IMR-90 (cell line): ENCODE results near the gene COL23A1. TPM values are rescaled to one million over a fixed set of nuclear protein-coding genes. Genes with fewer than 3 reads are reported as not detected.

ENCODE experiments used
- ATAC-seq: fragments of 200-7000 bp; cut with Tn5 transposase; 2 replicates; pipeline ENCODE4 v1.9.1; 2020; ENCODE audit warnings: low read depth, mild to moderate bottlenecking, moderate library complexity
- BruUV-seq: library from RNA; stranded (reverse); fragments of 400-500 nt; replicated peaks from 2 replicates; lab custom pipeline; 2021; lab: Mats Ljungman, UMichigan
- CTCF ChIA-PET: fragments of 300-600 bp; formaldehyde crosslinking; extraction: SDS; loops from one replicate; lab custom pipeline; 2021; ENCODE audit warnings: antibody characterized with exemption; lab: Yijun Ruan, JAX
- POLR2A ChIA-PET: fragments of 300-600 bp; sonication (Branson Sonifier 250); formaldehyde crosslinking; loops from one replicate; lab custom pipeline; 2022; ENCODE audit warnings: antibody characterized with exemption; ENCODE audit not compliant: unreplicated experiment; lab: Charles Lee
- DNase-seq: peaks from one replicate; pipeline ENCODE4 v3.0.0; 2013
- H2AFZ ChIP-seq: replicated peaks from 2 replicates; pipeline ENCODE3; 2013; ENCODE audit warnings: low read length, mild to moderate bottlenecking; ENCODE audit not compliant: poor library complexity
- H2AK5ac ChIP-seq: 2 replicates; pipeline ENCODE4 v1.6.1; 2013; ENCODE audit warnings: low read depth, low read length, inconsistent platforms
- H2AK9ac ChIP-seq: replicated peaks from 2 replicates; pipeline ENCODE3; 2013; ENCODE audit warnings: mild to moderate bottlenecking, low read depth, low read length, moderate library complexity; ENCODE audit not compliant: poor library complexity
- H2BK120ac ChIP-seq: 2 replicates; pipeline ENCODE4 v1.6.1; 2013; ENCODE audit warnings: low read depth, low read length, inconsistent platforms
- H2BK15ac ChIP-seq: 3 replicates; pipeline ENCODE4 v1.6.1; 2013; ENCODE audit warnings: low read depth, low read length, inconsistent platforms
- H2BK20ac ChIP-seq: 2 replicates; pipeline ENCODE4 v1.6.1; 2013; ENCODE audit warnings: low read depth, mild to moderate bottlenecking, inconsistent platforms, low read length, moderate library complexity
- H2BK5ac ChIP-seq: 2 replicates; pipeline ENCODE4 v1.6.1; 2013; ENCODE audit warnings: mild to moderate bottlenecking, low read depth, low read length, inconsistent platforms; ENCODE audit not compliant: poor library complexity, severe bottlenecking
- H3K14ac ChIP-seq: replicated peaks from 2 replicates; pipeline ENCODE4 v1.6.1; 2013; ENCODE audit warnings: low read depth, low read length, inconsistent platforms
- H3K18ac ChIP-seq: 2 replicates; pipeline ENCODE4 v1.6.1; 2013; ENCODE audit warnings: low read depth, low read length, control low read depth
- H3K23ac ChIP-seq: 2 replicates; pipeline ENCODE4 v1.6.1; 2013; ENCODE audit warnings: low read depth, low read length, inconsistent platforms
- H3K27ac ChIP-seq: 2 replicates; pipeline ENCODE4 v1.5.1; 2013; ENCODE audit warnings: mild to moderate bottlenecking, control low read depth, low read length; ENCODE audit not compliant: insufficient read depth
- H3K27me3 ChIP-seq: 2 replicates; pipeline ENCODE4 v1.6.1; 2013; ENCODE audit warnings: low read length; ENCODE audit not compliant: control insufficient read depth, insufficient read depth
- H3K36me3 ChIP-seq: 2 replicates; pipeline ENCODE4 v1.6.1; 2013; ENCODE audit warnings: low read length, mixed read lengths; ENCODE audit not compliant: control insufficient read depth, insufficient read depth
- H3K4ac ChIP-seq: 2 replicates; pipeline ENCODE4 v1.6.1; 2013; ENCODE audit warnings: low read depth, low read length, inconsistent platforms
- H3K4me1 ChIP-seq: 2 replicates; pipeline ENCODE4 v1.6.1; 2013; ENCODE audit warnings: low read length, mixed read lengths; ENCODE audit not compliant: control insufficient read depth, insufficient read depth
- H3K4me2 ChIP-seq: 2 replicates; pipeline ENCODE4 v1.6.1; 2013; ENCODE audit warnings: low read depth, mild to moderate bottlenecking, control low read depth, low read length, moderate library complexity
- H3K4me3 ChIP-seq: 2 replicates; pipeline ENCODE4 v1.5.1; 2013; ENCODE audit warnings: low read depth, mild to moderate bottlenecking, control low read depth, low read length, moderate library complexity; ENCODE audit not compliant: insufficient read depth
- H3K56ac ChIP-seq: 2 replicates; pipeline ENCODE4 v1.6.1; 2013; ENCODE audit warnings: low read length, inconsistent platforms; ENCODE audit not compliant: insufficient read depth; ENCODE audit errors: extremely low read depth
- H3K79me1 ChIP-seq, 2 experiments: 2 replicates each; pipeline ENCODE4 v1.6.1; 2013; ENCODE audit warnings: low read length in 2 of 2, inconsistent platforms in 1 of 2, low read depth in 1 of 2
- H3K9ac ChIP-seq: 2 replicates; pipeline ENCODE4 v1.6.1; 2013; ENCODE audit warnings: low read depth, low read length, control low read depth
- H3K9me1 ChIP-seq: 2 replicates; pipeline ENCODE4 v1.6.1; 2013; ENCODE audit warnings: low read length, inconsistent platforms; ENCODE audit not compliant: insufficient read depth
- H3K9me3 ChIP-seq: 2 replicates; pipeline ENCODE4 v1.6.1; 2013; ENCODE audit warnings: low read length; ENCODE audit not compliant: control insufficient read depth, insufficient read depth
- H4K20me1 ChIP-seq: 2 replicates; pipeline ENCODE4 v1.6.1; 2013; ENCODE audit warnings: low read length, inconsistent platforms; ENCODE audit not compliant: insufficient read depth
- H4K5ac ChIP-seq: 2 replicates; pipeline ENCODE4 v1.6.1; 2013; ENCODE audit warnings: mild to moderate bottlenecking, low read depth, low read length, control low read depth
- H4K8ac ChIP-seq, 2 experiments: 2 replicates each; pipeline ENCODE4 v1.6.1; 2013; ENCODE audit warnings: low read depth in 2 of 2, low read length in 2 of 2, control low read depth in 1 of 2, inconsistent platforms in 1 of 2
- H4K91ac ChIP-seq: 2 replicates; pipeline ENCODE4 v1.6.1; 2013; ENCODE audit warnings: low read depth, low read length, inconsistent platforms; ENCODE audit not compliant: insufficient read depth
- BHLHE40 ChIP-seq: fragments of 150-350 bp; IDR thresholded peaks from 2 replicates; pipeline ENCODE4 v1.6.1; 2016; ENCODE audit warnings: mild to moderate bottlenecking, low read depth, low read length
- CTCF ChIP-seq: conservative IDR thresholded peaks from 2 replicates; pipeline ENCODE4 v1.5.1; 2012; ENCODE audit warnings: mild to moderate bottlenecking, low read depth, low read length, improper control_type of control experiment
- MAFK ChIP-seq: IDR thresholded peaks from 2 replicates; pipeline ENCODE4 v1.6.1; 2012; ENCODE audit warnings: low read depth, low read length, improper control_type of control experiment
- RAD21 ChIP-seq: IDR thresholded peaks from 2 replicates; pipeline ENCODE4 v1.6.1; 2012; ENCODE audit warnings: low read length, improper control_type of control experiment
- USF2 ChIP-seq: fragments of 150-350 bp; IDR thresholded peaks from 2 replicates; pipeline ENCODE4 v1.6.1; 2017; ENCODE audit warnings: mild to moderate bottlenecking, antibody characterized with exemption, low read length, low read depth
- WGBS, 2 experiments: methylation state at CpG; one replicate each; pipeline versions ENCODE4 v1.1.5 to v1.1.7; 2013; ENCODE audit warnings: missing lambda C conversion rate in 2 of 2; ENCODE audit not compliant: insufficient read length in 1 of 2; ENCODE audit errors: extremely low coverage in 2 of 2; 5-methylcytosine and 5-hydroxymethylcytosine counted together
- dilution Hi-C: fragments of 300-500 bp; cut with HindIII; formaldehyde crosslinking; loops from one replicate; pipeline ENCODE4 v1.14.3; 2018; ENCODE audit warnings: low sequenced_read_pairs; ENCODE audit not compliant: unreplicated experiment
- in situ Hi-C: fragments of 300-500 bp; cut with MboI; formaldehyde crosslinking; loops from 3 replicates; pipeline ENCODE4 v1.14.3; 2019; ENCODE audit warnings: low sequenced_read_pairs, inconsistent platforms, mixed read lengths
- intact Hi-C: fragments of 100-400 bp; cut with micrococcal nuclease; formaldehyde crosslinking; loops from 2 replicates; pipeline ENCODE4 v1.10.0; 2022
- polyA plus RNA-seq, 3 experiments: library from polyadenylated mRNA; depleted of rRNA; stranded (reverse); fragments of >200 nt; gene quantifications; 2 replicates each; pipeline ENCODE4 v1.2.3, GENCODE V29; 2012; ENCODE audit warnings: low replicate concordance in 1 of 3
- total RNA-seq: library from RNA; depleted of rRNA; stranded (reverse); fragments of >200 nt; gene quantifications from 2 replicates; pipeline ENCODE4 v1.2.3, GENCODE V29; 2012

COL23A1 gene
- total and polyA plus RNA-seq, 2 of the 4 experiments (the other 2 are of a cell fraction), result not detected

- H3K4me3 ChIP-seq, result peak overlapping the region; percentile 46
- H3K9me3 ChIP-seq, result peaks cover 3% of the 10 kb centered on the region; the same call in 1 of the 2 replicates
- no peaks in the 10 kb centered on the region for H3K79me1 ChIP-seq
- no peak overlapping the region for H3K18ac ChIP-seq
- H3K27ac ChIP-seq, result no peak overlapping the region
- peak; percentile 65 for ATAC-seq
- no peak overlapping the region for H3K4ac ChIP-seq
- H4K91ac ChIP-seq, result no peak overlapping the region
- dilution Hi-C loops, result no loop called here
- H4K5ac ChIP-seq, result no peak overlapping the region
- peak overlapping the region; percentile 57 for H3K4me2 ChIP-seq
- 15% methylated on average over 32 of the region's 91 CpGs; no CpG with 5 or more reads in 1 of the 2 experiments for WGBS, 2 experiments
- intact Hi-C loops, result loop anchor here (1.0 kb wide), 2 partner anchors 305 to 309 kb away; no protein-coding TSS in a partner anchor
- H4K20me1 ChIP-seq, result no peaks in the 10 kb centered on the region
- DNase-seq, result peak; percentile 11
- H2BK120ac ChIP-seq, result no peak overlapping the region
- no peak overlapping the region for H3K14ac ChIP-seq
- H3K56ac ChIP-seq, result no peak overlapping the region
- no peak overlapping the region for H3K23ac ChIP-seq
- no peak overlapping the region for H4K8ac ChIP-seq
- TF ChIP-seq BHLHE40 (no peak), RAD21 (no peak), CTCF (0 out of 2 replicates have a peak, but pooled peaks have one; percentile 20), USF2 (no peak), MAFK (no peak)
- peaks cover 28% of the 10 kb centered on the region for H3K27me3 ChIP-seq
- H3K36me3 ChIP-seq, result no peaks in the 10 kb centered on the region
- no peak overlapping the region for H2BK15ac ChIP-seq
- no TSS peak for BruUV-seq
- H3K9ac ChIP-seq, result no peak overlapping the region
- ChIA-PET POLR2A (no interaction called here), CTCF (interaction anchor here (1.1 kb wide), 2 partner anchors 15 to 34 kb away, joined by 3 read pairs; no protein-coding TSS in a partner anchor)
- H2BK5ac ChIP-seq, result no peak overlapping the region
- in situ Hi-C loops, result no loop called here
- no peak overlapping the region for H2BK20ac ChIP-seq
- H2AFZ ChIP-seq, result peak overlapping the region; percentile 84
- H2AK9ac ChIP-seq, result no peak overlapping the region
- H2AK5ac ChIP-seq, result no peak overlapping the region
- H3K9me1 ChIP-seq, result no peaks in the 10 kb centered on the region
- no peaks in the 10 kb centered on the region for H3K4me1 ChIP-seq
Measured at GRCh38 chr5:178589180-178590140, 733 bp downstream of the COL23A1 start.
